Mucosa of rectum (tissue), 2 donors: ENCODE data around the gene C12orf57.
A peak's percentile ranks its signal among the peaks of the same experiment; 100 is the strongest.

Experiments used
- H3K27ac ChIP-seq, 2 donors: one replicate each; pipeline ENCODE4 v1.7.0; 2013; ENCODE audit warnings: inconsistent platforms in 2 of 2, low read depth in 2 of 2, low read length in 2 of 2
- H3K27me3 ChIP-seq, 2 donors: one replicate each; pipeline ENCODE4 v1.7.0; 2013; ENCODE audit warnings: low read length in 2 of 2; ENCODE audit not compliant: control insufficient read depth in 2 of 2, insufficient read depth in 2 of 2
- H3K36me3 ChIP-seq, 2 donors: one replicate each; pipeline ENCODE4 v1.7.0; 2013; ENCODE audit warnings: low read length in 2 of 2; ENCODE audit not compliant: control insufficient read depth in 2 of 2, insufficient read depth in 2 of 2
- H3K4me1 ChIP-seq, 2 donors: one replicate each; pipeline ENCODE4 v1.7.0; 2013; ENCODE audit warnings: low read length in 2 of 2, mild to moderate bottlenecking in 1 of 2; ENCODE audit not compliant: control insufficient read depth in 2 of 2, insufficient read depth in 2 of 2
- H3K4me3 ChIP-seq, 2 donors: one replicate each; pipeline ENCODE4 v1.7.0; 2013; ENCODE audit warnings: low read length in 2 of 2
- H3K9ac ChIP-seq, 2 donors: one replicate each; pipeline ENCODE4 v1.7.0; 2013; ENCODE audit warnings: low read length in 2 of 2, low read depth in 1 of 2, mild to moderate bottlenecking in 1 of 2
- H3K9me3 ChIP-seq, 2 donors: one replicate each; pipeline ENCODE4 v1.7.0; 2013; ENCODE audit warnings: low read length in 2 of 2; ENCODE audit not compliant: control insufficient read depth in 2 of 2
- donor health status: healthy.
- donor health status: Normal muscosa, but diverticular disease.

C12orf57 gene

GRCh38 chr12:6965026-6965661 is 21.3 kb downstream of the C12orf57 start:
- peak overlapping the region; percentile 98 to 99 for H3K27ac ChIP-seq
- H3K27me3 ChIP-seq = no peaks in the 10 kb centered on the region
- H3K9me3 ChIP-seq = no peaks in the 10 kb centered on the region
- peak overlapping the region; percentile 86 to 99 for H3K9ac ChIP-seq
- peaks cover 35% of the 10 kb centered on the region in 2 donors for H3K36me3 ChIP-seq
- peak overlapping the region; percentile 72 to 91 for H3K4me3 ChIP-seq
- H3K4me1 ChIP-seq = peaks cover 63 to 68% of the 10 kb centered on the region in 2 donors

GRCh38 chr12:6965714-6966113 is 21.9 kb downstream of the C12orf57 start:
- Histone ChIP-seq H3K27me3 (no peaks in the 10 kb centered on the region), H3K9me3 (no peaks in the 10 kb centered on the region), H3K27ac (peak overlapping the region; percentile 85 to 98), H3K36me3 (peaks cover 35% of the 10 kb centered on the region in 2 donors), H3K4me1 (peaks cover 57 to 63% of the 10 kb centered on the region in 2 donors), H3K9ac (peak overlapping the region; percentile 33 to 99), H3K4me3 (peak overlapping the region in 1 of 2 donors; percentile 47)

- peaks cover 52 to 58% of the 10 kb centered on the region in 2 donors for H3K4me1 ChIP-seq
- no peaks in the 10 kb centered on the region for H3K9me3 ChIP-seq
- peaks cover 35% of the 10 kb centered on the region in 2 donors for H3K36me3 ChIP-seq
- no peak overlapping the region for H3K9ac ChIP-seq
- H3K27ac ChIP-seq = peak overlapping the region in 1 of 2 donors; percentile 26
- no peaks in the 10 kb centered on the region for H3K27me3 ChIP-seq
- H3K4me3 ChIP-seq = no peak overlapping the region
Observed at GRCh38 chr12:6966351-6966750, 22.5 kb downstream of the C12orf57 start.

- Histone ChIP-seq H3K36me3 (peaks cover 35% of the 10 kb centered on the region in 2 donors), H3K4me3 (no peak overlapping the region)
Observed at GRCh38 chr12:6967651-6968100, 23.9 kb downstream of the C12orf57 start.

GRCh38 chr12:6968426-6968825 is 24.6 kb downstream of the C12orf57 start:
- H3K4me1 ChIP-seq = peaks cover 44 to 48% of the 10 kb centered on the region in 2 donors
- H3K9me3 ChIP-seq = no peaks in the 10 kb centered on the region
- no peaks in the 10 kb centered on the region for H3K27me3 ChIP-seq
- H3K9ac ChIP-seq = no peak overlapping the region
- H3K27ac ChIP-seq = peak overlapping the region in 1 of 2 donors; percentile 44
- peak overlapping the region in 1 of 2 donors; percentile 1 for H3K4me3 ChIP-seq
- peaks cover 35% of the 10 kb centered on the region in 2 donors for H3K36me3 ChIP-seq

More at GRCh38 chr12:6967651-6968100, 23.9 kb downstream of the C12orf57 start:
- Histone ChIP-seq H3K27me3 (no peaks in the 10 kb centered on the region), H3K4me1 (peaks cover 44 to 51% of the 10 kb centered on the region in 2 donors), H3K9ac (no peak overlapping the region), H3K27ac (peak overlapping the region in 1 of 2 donors; percentile 20), H3K9me3 (no peaks in the 10 kb centered on the region)

- Histone ChIP-seq H3K36me3 (peaks cover 47 to 48% of the 10 kb centered on the region in 2 donors), H3K9ac (peak overlapping the region; percentile 93 to 94), H3K27ac (peak overlapping the region; percentile 71 to 89), H3K27me3 (no peaks in the 10 kb centered on the region), H3K9me3 (no peaks in the 10 kb centered on the region), H3K4me3 (peak overlapping the region; percentile 77 to 100), H3K4me1 (peaks cover 34 to 37% of the 10 kb centered on the region in 2 donors)
Observed at GRCh38 chr12:6970096-6970527, 26.3 kb downstream of the C12orf57 start.

- H3K36me3 ChIP-seq = peaks cover 46 to 53% of the 10 kb centered on the region in 2 donors
Observed at GRCh38 chr12:6974180-6974579, 30.4 kb downstream of the C12orf57 start.

GRCh38 chr12:6975297-6976032 is 31.6 kb downstream of the C12orf57 start:
- Histone ChIP-seq H3K36me3 (peaks cover 55 to 58% of the 10 kb centered on the region in 2 donors), H3K4me3 (no peak overlapping the region), H3K4me1 (peaks cover 6 to 11% of the 10 kb centered on the region in 2 donors), H3K27me3 (no peaks in the 10 kb centered on the region), H3K9ac (no peak overlapping the region), H3K9me3 (no peaks in the 10 kb centered on the region), H3K27ac (no peak overlapping the region)

More at GRCh38 chr12:6974180-6974579, 30.4 kb downstream of the C12orf57 start:
- Histone ChIP-seq H3K27me3 (no peaks in the 10 kb centered on the region), H3K4me1 (peaks cover 12 to 14% of the 10 kb centered on the region in 2 donors), H3K9me3 (no peaks in the 10 kb centered on the region), H3K9ac (no peak overlapping the region), H3K27ac (no peak overlapping the region), H3K4me3 (no peak overlapping the region)

- H3K27ac ChIP-seq = no peak overlapping the region
Observed at GRCh38 chr12:6977653-6978052, 33.8 kb downstream of the C12orf57 start.

GRCh38 chr12:6978188-6978587 is 34.4 kb downstream of the C12orf57 start:
- no peak overlapping the region for H3K27ac ChIP-seq

More at GRCh38 chr12:6977653-6978052, 33.8 kb downstream of the C12orf57 start:
- H3K9me3 ChIP-seq = no peaks in the 10 kb centered on the region
- H3K9ac ChIP-seq = no peak overlapping the region
- no peak overlapping the region for H3K4me3 ChIP-seq
- H3K27me3 ChIP-seq = no peaks in the 10 kb centered on the region
- H3K4me1 ChIP-seq = peaks cover 0 to 6% of the 10 kb centered on the region in 2 donors
- peaks cover 67 to 79% of the 10 kb centered on the region in 2 donors for H3K36me3 ChIP-seq

More at GRCh38 chr12:6978188-6978587, 34.4 kb downstream of the C12orf57 start:
- Histone ChIP-seq H3K9ac (no peak overlapping the region), H3K4me3 (no peak overlapping the region), H3K27me3 (no peaks in the 10 kb centered on the region), H3K36me3 (peaks cover 71 to 85% of the 10 kb centered on the region in 2 donors), H3K9me3 (no peaks in the 10 kb centered on the region), H3K4me1 (peaks cover 0 to 6% of the 10 kb centered on the region in 2 donors)
